OCI-LY3 (cell line): Measurements from ENCODE around the gene NKD2.

Experiments
- EZH2phosphoT487 ChIP-seq: fragments of 200-600 bp; shearing (Covaris generic); IDR thresholded peaks from 2 replicates; pipeline ENCODE4 v1.6.1; 2018; ENCODE audit warnings: antibody characterized with exemption, mixed run types, low read depth
- TF ChIP-seq, protein P1 (sequence below): fragments of 200-600, 300-600 bp; sonication (generic); IDR thresholded peaks from 2 replicates; pipeline ENCODE4 v1.5.1; 2014; ENCODE audit warnings: antibody characterized with exemption, low read length, low read depth

GRCh38 chr5:1080432-1080831 lies 71.8 kb downstream of the NKD2 start:
- TF ChIP-seq, protein P1, sequence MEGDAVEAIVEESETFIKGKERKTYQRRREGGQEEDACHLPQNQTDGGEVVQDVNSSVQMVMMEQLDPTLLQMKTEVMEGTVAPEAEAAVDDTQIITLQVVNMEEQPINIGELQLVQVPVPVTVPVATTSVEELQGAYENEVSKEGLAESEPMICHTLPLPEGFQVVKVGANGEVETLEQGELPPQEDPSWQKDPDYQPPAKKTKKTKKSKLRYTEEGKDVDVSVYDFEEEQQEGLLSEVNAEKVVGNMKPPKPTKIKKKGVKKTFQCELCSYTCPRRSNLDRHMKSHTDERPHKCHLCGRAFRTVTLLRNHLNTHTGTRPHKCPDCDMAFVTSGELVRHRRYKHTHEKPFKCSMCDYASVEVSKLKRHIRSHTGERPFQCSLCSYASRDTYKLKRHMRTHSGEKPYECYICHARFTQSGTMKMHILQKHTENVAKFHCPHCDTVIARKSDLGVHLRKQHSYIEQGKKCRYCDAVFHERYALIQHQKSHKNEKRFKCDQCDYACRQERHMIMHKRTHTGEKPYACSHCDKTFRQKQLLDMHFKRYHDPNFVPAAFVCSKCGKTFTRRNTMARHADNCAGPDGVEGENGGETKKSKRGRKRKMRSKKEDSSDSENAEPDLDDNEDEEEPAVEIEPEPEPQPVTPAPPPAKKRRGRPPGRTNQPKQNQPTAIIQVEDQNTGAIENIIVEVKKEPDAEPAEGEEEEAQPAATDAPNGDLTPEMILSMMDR, result no peak
- no peak for TF ChIP-seq EZH2phosphoT487
